Heart left ventricle (tissue), 13 donors: Measurements from ENCODE around the gene HOXC5.

Experiments used
- CTCF ChIP-seq, 12 donors: fragments of 200-600 bp; sonication (generic) in 4 of 12; IDR thresholded peaks; one replicate each; pipeline versions ENCODE4 v1.5.0 to v1.8.0; 2018 to 2022; ENCODE audit warnings: antibody characterized with exemption in 12 of 12, mild to moderate bottlenecking in 5 of 12
- POLR2A ChIP-seq, 2 donors: fragments of 450-650 bp; IDR thresholded peaks; one replicate each; pipeline ENCODE4 v1.6.1; 2017; ENCODE audit warnings: antibody characterized with exemption in 2 of 2, mild to moderate bottlenecking in 2 of 2, moderate library complexity in 2 of 2
- donor health status: ischemic (EF 13 %, LVEDD 7.1; RV severe dilation, severe dysfunction).
- donor health status: DM: no; HTN: yes; CAD: no.
- donor health status: DM: no; HTN: no; CAD: no.
- donor health status: ischemic (EF 25% LVEDD 6.9; RV normal size, moderate dysfunction).
- donor health status: ischemic (EF 25% LVEDD 5.7; RV mildly dilated, moderate dysfunction).
- donor health status: ischemic (EF 35%, LVEDD 5.7; RV mildly dilated, moderate dysfunction).
- donor health status: nonischemic (EF 11% LVEDD 7.7; RV severe dilation, severe dysfunction).
- donor health status: DM: yes; HTN: yes; CAD: no.
- donor health status: PGD.
- donor health status: ischemic (EF 29% LVEDD 5.4; RV normal size, mild dysfunction).
- donor health status: nonischemic (EF 23%, LVEDD 6.1; RV moderate dilation, normal function).

- TF ChIP-seq CTCF (IDR thresholded peaks at IDR 0.05), result no peak
- TF ChIP-seq POLR2A (IDR thresholded peaks at IDR 0.05), result no peak
Observed at GRCh38 chr12:54051026-54051842, 18.4 kb downstream of the HOXC5 start.
